ENCODE measurements around the gene VSIR.

VSIR gene

DNA sequence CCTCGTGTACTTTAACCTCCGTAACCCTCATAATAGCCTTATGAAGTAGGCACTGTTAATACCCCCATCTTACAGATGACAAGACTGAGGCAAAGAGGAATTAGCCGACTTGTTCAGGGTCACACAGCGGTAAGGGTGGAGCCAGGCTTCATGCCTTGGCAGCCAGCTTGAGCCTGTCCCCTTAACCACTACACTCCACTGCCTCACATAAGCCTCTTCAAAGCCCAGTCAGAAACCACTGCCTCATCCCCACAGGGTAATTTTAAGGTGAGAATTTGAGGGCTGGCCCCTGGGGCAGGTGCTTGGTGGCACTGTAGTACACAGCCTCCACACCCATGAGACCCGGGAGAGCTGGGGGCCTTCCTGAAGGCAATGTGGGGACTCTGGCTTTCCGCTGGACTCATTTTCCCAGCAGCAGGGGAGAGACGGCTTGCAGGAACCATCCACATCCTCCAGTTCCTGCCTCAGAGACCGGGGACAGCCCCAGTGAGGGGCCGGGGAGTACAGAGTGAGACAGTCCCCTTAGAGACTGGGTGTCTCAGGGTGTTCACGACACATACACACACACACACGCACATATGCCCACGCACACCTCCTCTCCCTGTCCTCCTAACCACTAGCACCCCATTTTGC is 46.1 kb downstream of the VSIR start:
- no peak for DNase-seq

DNA sequence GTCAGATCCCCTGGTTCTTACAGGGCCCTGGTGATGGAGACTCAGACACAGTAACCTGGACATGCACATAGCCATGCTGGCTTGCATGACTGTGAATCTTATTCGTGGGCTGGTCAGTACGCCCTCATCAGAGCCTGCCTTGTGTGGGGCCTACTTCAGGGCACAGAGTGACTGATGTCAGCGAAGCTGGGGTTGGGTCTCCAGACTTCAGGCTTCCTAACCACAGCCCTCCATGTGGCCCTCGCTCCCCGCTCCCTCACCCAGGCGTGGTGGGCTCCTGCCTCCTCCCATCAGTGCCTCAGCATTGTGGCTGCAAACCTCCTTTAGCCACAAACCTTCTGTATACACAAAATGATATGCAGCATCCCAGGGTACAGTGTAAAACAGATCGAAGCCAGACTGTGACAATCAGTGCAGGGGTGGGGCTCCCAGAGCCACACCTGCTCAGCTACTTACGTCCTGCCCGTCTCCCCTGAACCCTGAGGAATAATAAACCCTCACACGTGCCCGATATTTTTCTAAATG is 46.7 kb downstream of the VSIR start:
- no peak for DNase-seq

DNA sequence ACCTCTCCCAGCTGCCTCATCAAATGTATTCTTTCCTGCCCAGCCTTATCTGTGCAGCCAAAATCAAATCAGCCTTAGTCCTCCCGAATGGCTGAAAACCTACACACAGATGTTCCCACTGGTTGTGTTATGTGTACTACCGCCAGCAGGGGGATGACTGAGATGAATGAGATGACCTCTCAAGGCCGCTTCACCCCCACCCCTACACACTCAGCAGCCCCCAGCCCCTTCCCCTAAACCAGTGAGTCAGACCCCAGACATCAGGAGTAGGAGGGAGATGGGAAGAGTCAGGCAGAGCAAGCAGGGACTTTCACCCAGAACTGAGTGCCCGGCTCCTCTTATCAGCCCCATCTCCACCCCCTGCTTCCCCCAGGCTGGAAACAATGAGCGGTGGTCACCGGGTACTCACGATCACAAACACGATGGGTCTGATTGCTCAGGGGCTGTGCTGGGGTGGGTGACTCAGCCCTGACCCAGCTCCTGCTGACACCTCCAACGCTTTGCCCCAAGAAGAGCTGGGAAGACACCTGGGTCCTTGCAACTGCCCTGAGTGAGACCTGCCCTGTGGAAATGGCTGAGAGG is 47.2 kb downstream of the VSIR start:
- DNase-seq: no peak

DNA sequence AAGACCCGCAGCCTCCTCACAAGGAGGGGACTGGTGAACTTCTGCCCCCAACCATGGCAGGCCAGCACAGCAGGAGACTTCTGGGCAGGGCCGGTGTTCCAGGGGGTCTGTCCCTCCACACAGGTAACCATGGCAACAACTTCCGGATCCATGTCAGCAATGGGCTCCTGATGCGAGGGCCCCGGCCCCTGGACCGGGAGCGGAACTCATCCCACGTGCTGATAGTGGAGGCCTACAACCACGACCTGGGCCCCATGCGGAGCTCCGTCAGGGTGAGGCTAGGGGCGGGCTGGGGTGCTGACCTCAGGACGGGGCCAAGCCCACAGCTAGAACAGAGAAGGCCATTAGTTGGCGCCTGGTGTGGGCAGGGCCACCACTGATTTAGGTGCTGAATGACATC is 48.1 kb downstream of the VSIR start:
- DNase-seq: no peak

DNA sequence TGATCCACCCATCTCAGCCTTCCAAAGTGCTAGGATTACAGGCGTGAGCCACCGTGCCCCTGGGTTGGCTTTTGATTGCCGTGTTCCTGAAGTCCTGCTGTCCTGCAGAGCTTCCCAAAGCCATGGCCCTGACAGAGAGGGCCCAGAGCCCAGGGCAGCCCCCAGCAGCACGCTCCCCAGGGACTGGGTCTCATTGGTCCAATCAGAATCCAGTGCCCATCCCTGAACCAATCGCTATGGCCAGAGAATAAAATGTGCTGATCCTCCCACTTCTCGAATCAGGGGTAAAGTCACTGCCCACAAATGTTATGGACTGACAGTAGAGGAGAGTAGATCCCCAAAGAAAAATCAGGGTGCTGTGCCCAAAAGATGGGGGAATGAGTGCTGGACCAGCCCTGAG is 48.8 kb downstream of the VSIR start:
- DNase-seq: no peak

DNA sequence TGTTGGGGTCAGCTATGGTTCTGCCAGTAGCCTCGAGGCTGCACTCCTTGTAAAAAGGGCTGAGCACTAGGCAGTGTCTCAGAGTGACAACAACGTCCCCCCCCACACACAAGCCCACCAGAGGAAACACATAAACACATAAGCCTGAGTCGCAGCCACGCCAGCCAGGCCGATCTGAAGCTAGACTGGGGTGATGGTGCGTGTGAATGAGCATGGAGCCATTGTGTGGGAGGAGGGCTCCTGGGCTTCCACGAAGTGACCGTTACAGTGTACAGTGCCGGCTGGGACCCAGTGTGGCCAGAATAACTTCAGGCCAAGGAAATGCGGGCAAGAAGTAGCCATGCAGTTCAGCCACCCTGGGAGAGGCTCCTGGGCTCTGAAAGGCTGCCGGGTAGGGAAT is 50.0 kb downstream of the VSIR start:
- DNase-seq: no peak

DNA sequence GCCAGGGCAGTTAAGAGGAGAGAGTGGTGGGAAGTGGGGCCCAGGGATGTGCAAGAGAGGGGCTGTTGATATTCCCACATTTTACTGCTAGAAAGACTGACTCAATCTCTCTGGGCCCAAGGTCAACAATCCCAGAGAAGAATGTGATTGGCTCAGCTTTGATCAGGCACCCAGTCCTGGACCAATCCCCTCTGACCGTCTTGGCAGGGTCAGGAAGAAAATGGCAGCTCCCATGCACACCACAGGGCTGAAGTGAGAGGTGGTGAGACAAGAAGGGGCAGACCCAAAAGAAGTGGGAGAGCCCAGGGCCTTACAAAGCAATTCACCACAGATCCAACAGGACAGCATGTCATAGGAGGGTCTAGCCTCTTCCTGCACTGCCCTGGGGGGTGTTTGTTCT is 50.5 kb downstream of the VSIR start:
- no peak for DNase-seq

DNA sequence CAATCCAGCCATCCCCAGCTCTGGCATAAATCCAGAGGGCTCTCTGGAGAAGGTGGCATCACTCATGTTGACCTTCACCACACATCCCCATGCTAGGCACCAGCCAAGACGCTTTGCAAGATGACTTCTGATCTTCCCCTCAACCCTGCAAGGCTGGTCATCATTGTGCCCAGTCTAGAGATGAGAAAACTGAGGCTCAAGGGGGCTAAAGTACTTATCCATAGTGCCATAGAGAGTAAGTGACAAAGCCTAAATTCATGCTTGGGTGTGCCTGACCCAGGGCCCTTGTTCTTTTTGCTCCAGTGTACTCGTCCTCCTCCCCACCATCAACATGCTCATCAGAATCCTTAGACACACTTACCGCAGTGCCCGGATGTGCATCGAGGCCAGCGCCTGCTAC is 52.0 kb downstream of the VSIR start:
- DNase-seq: no peak

DNA sequence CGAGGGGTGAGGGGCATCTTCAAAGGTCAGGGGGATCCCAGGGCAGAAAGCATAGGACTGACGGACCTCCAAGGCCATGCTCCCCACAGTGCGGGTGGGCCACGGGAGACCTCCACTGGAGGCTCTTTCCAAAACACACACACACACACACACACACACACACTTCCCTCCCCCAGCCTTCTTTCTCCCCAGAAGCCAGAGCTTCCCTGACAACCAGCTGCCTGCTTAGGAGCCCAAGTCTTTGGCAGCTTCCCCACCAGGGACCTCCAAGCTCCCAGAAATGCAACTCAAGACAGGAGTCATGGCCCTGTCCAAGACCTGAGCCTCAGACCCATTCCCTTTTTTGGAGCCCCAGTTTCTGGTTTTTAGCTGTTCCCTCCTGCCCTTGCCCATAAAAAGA is 53.0 kb downstream of the VSIR start:
- no peak for DNase-seq

DNA sequence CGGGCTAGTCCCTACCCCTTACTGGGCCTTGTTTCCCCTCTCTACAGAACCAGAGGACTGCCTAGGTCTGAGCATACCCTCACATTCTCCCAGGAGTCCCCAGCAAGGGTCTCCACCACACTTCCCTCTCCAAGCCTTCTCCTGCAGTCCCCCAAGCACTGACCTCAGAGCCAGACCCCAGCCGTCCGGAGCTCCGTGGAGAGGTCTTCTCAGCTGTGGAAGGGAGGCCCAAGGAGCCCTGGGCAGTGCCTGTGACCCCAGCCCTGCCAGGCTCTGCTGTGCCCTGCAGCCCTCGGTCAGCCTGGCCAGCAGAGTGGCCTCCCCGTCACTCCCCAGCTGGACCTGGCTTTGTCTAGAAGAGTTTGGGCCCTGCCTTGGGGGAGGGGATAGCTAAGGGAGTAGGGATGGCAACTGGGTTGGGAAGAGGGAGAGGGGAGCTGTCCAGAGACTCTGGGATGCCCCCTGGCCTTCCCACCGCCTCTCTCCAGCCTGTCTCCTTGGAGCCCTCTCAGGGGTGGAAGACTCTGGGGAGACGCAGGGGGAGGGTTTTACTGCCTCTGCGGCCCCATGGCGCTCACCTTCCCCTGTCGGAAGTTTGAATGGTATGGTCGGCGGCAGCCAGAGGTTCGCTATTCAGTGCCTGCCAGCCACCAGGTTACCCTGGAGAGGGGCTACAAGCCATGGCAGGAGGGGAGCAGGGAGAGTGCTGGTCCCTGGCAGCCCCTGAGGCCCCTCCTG is 53.7 kb downstream of the VSIR start, which contains the start of gene C10orf105:
TSS of gene C10orf105 (minus strand) at position 315 of the 738 bp plus-strand sequence. CDS start 3,441 bp downstream, outside the sequence.
- DNase-seq: no peak

DNA sequence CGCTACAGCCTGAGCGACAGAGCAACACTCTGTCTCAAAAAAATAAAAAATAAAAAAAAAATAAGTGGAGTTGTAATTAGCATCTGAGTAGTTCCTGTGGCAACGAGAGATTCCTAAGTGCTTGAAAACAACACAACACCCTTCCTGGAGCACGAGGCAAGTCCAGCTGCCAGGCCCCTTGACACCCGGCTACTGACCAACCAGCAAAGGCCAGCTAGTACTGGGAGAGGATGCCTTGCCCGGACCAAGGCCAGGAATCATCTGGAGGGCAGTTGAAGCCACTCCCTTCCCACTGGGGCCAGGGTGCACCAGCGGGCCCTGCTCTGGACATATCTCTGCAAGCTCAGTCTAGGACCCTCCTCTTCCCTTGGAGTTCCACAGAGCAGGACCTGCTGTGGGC is 54.3 kb downstream of the VSIR start:
- no peak for DNase-seq

DNA sequence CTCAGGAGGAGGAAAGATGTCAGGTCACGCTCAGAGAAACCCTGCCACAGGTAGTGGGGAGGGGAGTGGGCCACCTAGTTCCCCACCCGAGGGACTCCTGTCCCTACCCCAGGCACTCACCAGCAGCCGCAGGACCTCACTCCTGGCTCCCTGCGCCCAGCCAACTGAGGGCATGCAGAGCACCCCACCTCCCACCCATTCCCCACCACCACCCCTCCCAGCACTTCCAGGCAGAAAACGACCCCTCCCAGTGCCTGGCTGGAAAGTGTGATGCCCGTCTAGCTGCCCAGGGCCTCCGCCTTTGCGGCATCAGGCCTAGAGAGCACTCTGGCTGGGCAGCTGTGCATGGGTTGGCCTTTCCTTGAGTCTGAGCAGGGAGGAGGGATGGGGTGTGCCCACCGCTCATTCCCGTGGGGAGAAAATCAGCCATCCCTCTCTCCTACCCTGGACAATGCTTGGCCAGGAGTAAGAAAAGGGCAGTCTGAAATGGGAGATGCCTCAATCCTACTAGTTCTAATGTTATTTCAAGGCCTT is 55.1 kb downstream of the VSIR start:
- DNase-seq: no peak

DNA sequence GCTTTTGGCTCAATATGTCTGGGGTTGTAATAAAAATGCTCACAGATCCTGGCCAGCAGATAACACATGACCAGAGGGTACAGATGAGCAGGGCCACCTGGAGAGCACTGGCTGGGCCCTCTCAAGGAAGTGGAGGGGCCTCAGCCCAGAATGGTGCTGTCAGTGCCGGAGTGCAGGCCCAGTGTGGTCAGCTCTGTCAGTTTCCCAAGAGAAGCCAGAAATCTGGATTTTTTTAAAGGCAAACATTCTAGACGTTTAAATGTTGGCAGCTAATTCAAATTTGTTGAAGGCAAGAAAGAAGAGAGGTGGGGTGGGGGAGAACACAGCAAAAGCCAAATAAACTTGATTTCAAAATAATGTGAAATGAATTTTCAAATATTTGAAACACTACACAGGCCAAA is 55.8 kb downstream of the VSIR start:
- DNase-seq: no peak

DNA sequence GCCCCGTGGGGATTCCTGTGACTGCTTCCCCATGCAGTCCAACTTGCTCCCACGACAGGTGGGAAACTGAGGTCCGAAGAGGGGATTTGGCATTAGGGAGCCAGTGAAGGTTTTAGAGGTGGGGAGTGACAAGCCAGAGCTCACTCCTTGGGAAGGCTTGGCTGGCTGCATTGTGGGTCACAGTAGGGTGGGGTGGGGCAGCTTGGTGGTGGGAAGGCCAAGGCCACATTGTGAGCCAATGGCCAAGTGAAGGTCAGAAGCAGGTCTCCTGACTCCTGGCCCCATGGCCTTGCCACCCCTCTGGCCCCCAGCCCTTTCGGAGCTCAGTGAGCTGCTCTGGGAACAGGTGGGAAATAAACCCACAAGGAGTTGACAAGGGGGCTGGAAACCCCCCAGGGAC is 56.3 kb downstream of the VSIR start:
- no peak for DNase-seq

DNA sequence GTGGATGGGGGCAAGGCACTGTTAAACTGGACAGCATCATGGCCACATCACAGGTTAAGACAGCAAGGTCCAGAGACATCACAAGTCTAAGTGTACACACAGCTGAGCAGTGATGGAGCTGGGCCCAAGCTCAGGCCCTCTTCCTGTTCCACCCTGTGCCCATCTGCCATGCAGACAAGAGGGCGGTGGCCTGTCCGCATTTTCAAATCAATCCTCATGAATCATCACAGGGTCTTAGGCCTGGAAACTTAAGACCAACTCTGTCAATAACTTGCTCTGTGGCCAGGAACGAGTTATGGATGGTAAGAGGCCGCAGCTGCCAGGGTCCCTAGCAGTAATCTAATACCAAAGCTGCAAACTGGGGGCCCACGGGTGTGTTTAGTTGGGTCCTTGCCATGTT is 56.9 kb downstream of the VSIR start:
- no peak for DNase-seq

DNA sequence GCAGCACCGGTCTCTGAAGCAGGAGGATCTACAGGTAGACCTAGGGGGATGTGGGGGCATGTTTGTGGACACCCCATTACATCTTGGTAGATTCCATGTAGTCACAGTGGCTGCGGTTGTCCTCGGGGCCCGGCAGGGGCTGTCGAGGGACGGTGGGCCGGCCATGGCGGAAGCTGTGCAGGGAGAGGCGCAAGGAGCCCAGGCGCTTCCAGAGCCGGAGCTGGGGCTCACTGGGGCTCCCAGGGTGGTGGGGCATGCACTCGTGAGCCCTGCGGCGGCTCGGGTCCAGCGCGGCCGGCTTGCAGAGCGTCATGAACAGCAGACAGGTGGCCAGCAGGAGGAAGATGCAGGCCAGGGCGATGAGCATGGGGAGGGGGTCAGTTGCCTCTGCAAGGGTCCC is 57.5 kb downstream of the VSIR start:
- DNase-seq: no peak

DNA sequence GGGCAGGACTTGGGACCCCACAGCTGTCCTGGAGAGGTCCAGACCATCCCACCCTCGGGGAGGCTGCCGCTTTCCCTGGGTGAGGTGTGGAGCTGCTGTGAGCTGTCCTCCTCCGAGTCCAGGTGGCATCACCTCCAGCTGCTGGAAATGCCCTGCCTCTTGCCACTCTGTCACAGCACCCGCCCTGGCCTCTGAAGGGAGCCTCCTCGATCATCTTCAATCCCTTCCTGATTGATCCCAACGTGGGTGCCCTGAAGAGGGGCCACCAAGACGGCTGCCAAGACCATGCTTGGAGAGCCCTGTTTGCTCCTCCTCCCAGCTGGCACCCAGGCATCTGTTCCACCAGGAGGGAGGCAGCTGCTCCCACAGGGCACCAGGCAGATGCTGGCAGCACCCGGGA is 58.3 kb downstream of the VSIR start:
- DNase-seq: no peak

DNA sequence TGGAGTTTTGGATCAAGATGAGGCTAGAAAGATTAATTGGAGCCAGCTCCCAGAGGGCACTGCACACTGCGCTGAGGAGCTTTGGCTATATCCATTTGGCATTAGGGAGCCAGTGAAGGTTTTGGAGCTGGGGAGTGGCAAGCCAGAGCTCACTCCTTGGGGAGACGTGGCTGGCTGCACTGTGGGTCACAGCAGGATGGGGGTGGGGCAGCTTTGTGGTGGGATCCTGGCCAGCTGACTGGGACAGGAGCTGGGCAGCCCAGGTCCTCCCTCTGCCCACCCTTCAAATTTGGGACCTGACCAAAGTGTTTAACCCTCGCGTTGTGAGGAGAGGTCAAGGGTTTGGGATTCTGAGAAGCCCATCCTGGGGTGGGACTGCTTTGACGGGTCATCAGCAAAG is 58.7 kb downstream of the VSIR start:
- no peak for DNase-seq

DNA sequence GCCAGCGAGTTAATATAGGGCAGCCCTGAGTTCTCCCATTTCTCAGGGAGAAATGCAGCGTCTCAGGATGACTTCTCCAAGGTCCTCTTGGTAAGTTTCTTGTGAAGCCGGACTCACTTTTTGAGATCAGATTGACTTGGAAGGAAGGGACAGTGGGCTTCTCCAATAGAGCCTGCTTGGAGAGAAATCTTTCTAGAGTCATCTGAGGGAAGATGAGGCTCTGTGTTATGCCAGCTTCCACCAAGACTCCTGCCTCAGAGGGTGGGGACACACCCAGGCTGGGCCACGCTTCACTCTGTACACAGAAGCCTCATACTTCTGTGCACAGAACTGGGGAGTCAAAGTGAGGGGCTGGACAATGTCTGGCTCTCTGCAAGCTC is 59.3 kb downstream of the VSIR start:
- DNase-seq: no peak

DNA sequence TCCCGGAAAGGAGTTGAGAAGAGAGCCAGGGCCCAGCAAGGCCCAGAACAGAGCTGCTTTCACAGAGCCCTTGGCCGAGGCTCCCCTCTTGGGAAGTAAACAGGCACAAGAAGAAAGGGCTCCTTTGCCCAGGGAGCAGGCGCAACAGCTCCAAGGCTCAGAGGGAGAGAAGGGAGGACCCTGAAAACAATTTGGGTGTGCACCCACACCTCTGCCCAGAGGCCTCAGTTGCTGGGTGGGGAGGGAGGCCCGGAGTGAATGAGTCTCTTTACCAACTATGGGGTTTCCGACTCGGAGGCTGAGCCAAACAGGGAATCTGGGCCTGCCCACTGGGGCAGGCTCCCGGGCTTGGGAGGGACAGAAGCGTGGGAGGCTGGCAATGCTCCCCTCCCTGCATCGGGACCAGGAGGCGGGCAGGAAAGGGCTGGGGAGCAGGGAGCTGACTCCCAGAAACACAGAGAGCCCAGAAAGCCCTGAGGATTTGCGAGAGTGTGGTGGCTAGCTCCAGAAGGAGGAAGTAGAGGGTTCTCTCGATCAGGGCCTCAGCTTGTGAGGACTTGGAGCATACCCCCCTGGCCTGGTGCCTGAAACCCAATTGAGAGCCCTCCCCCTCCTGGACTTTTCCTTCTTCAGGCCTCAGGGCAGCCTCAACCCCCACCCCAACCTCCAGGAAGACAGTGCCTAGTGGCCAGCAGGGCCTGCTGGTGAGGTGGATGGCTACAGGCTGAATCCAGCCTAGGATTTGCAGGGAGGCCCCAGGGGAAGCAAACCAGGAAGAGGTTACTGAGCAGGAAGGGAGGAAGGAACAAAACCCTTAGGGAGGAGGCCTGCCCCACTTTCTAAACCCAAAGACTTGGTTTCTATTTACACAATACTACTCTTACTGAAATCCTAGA is 59.9 kb downstream of the VSIR start:
- DNase-seq: no peak

DNA sequence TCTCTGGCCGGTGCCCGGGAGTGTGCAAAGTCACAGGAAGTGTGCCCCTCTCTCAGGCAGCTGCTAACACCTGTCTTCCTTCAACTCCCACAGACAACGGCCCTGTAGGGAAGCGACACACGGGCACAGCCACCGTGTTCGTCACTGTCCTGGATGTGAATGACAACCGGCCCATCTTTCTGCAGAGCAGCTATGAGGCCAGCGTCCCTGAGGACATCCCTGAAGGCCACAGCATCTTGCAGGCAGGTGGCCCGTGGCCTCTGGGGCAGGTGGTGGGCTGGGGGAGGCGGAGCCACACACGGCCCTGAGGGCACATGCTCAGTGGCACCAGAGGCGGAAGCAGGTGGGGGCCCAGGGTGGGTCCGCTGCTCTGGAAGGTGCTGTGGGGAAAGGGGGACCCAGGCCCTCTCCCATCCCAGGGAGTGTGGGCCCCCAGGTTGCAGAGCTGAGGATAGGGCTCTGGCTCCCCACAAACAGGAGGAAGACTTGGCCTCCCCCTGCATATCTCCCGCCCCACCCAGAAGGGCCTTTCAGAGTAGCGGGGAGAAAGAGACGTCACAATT is 60.7 kb downstream of the VSIR start:
- DNase-seq: no peak

DNA sequence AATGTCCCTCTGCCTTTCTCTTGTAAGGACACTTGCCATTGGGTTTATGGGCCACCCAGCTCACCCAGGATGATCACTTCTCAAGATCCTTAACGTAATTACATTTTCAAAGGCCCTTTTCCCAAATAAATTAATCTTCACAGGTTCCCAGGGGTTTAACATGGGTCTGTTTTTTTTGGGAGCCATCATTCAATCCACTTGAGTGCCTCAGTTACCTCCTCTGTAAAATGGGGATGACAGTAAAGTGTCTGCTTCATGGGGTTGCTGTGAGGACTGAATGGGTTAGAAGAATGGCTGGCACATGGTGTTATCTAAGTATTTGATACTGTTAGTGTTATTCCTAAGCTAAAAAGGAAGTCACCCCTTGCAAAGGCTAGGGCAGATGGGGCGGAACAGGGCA is 61.1 kb downstream of the VSIR start:
- no peak for DNase-seq
